GM19328 (cell line): ENCODE data around the gene OPTC.

Source experiments
- ATAC-seq: cut with Tn5 transposase; IDR thresholded peaks from one replicate; pipeline ENCODE4 v1.9.1; 2021; ENCODE audit warnings: mild to moderate bottlenecking, moderate library complexity; ENCODE audit not compliant: unreplicated experiment

Gene OPTC

GRCh38 chr1:203490607-203491006, 3.3 kb upstream of the OPTC start:
- ATAC-seq, result no peak

- ATAC-seq, result no peak
These were observed 2.3 kb upstream of the OPTC start for GRCh38 chr1:203491664-203492063.

GRCh38 chr1:203492082-203492747, 1.7 kb upstream of the OPTC start:
- ATAC-seq, result no peak

GRCh38 chr1:203492748-203493130, 1.2 kb upstream of the OPTC start:
- no peak for ATAC-seq

GRCh38 chr1:203495845-203496244, 1.9 kb downstream of the OPTC start:
- no peak for ATAC-seq

- no peak for ATAC-seq
These were observed 3.4 kb downstream of the OPTC start for GRCh38 chr1:203497269-203497777.

- no peak for ATAC-seq
These were observed 5.8 kb downstream of the OPTC start for GRCh38 chr1:203499643-203500278.

- no peak for ATAC-seq
These were observed 6.3 kb downstream of the OPTC start for GRCh38 chr1:203500279-203500678.

- ATAC-seq, result no peak
These were observed 9.9 kb downstream of the OPTC start for GRCh38 chr1:203503836-203504235.

- no peak for ATAC-seq
These were observed 10.7 kb downstream of the OPTC start for GRCh38 chr1:203504400-203505250.

- ATAC-seq, result no peak
These were observed 11.7 kb downstream of the OPTC start for GRCh38 chr1:203505526-203506204.

GRCh38 chr1:203506858-203507626, 13.1 kb downstream of the OPTC start:
- ATAC-seq, result no peak

- no peak for ATAC-seq
These were observed 13.8 kb downstream of the OPTC start for GRCh38 chr1:203507759-203508158.

- no peak for ATAC-seq
These were observed 14.6 kb downstream of the OPTC start for GRCh38 chr1:203508463-203509073.

GRCh38 chr1:203509135-203509534, 15.2 kb downstream of the OPTC start:
- no peak for ATAC-seq

GRCh38 chr1:203511513-203511912, 17.6 kb downstream of the OPTC start:
- no peak for ATAC-seq

GRCh38 chr1:203511930-203512329, 18.0 kb downstream of the OPTC start:
- ATAC-seq, result no peak

- no peak for ATAC-seq
These were observed 18.5 kb downstream of the OPTC start for GRCh38 chr1:203512517-203512847.

GRCh38 chr1:203512848-203513584, 19.1 kb downstream of the OPTC start:
- ATAC-seq, result no peak
